Camera-type eye (tissue), 1 donor: Measurements from ENCODE around the gene FXYD4. TPM values are rescaled to one million over a fixed set of nuclear protein-coding genes. Genes with fewer than 3 reads are reported as not detected.

Experiments used
- total RNA-seq: library from RNA; depleted of rRNA; stranded (reverse); fragments of >200 nt; gene quantifications from one replicate; pipeline ENCODE4 v1.2.3, GENCODE V29; 2014

Gene FXYD4, protein sequence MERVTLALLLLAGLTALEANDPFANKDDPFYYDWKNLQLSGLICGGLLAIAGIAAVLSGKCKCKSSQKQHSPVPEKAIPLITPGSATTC
- not detected for total RNA-seq

DNA sequence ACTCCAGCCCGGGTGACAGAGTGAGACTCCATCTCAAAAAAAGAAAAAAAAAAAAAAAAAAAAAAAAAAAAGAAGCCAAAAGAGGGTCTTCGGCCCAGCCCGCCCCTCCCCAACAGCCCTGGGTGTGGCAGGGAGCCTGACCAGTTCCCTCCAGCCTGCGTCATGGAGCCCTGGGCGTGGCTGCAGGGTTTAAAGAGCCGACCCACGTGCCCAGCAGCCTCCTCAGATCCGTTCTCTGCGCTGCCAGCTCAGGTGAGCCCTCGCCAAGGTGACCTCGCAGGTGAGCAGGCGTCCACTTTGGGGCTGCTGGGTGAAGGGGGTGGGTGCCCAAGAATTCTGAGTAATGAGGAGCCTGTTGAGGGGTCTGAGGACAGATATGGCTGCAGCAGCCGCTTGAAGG lies at the start of gene FXYD4:
Gene FXYD4, plus strand, starts transcription at position 219 of the 400 bp plus-strand sequence. CDS start 2,111 bp downstream, outside the sequence.

DNA sequence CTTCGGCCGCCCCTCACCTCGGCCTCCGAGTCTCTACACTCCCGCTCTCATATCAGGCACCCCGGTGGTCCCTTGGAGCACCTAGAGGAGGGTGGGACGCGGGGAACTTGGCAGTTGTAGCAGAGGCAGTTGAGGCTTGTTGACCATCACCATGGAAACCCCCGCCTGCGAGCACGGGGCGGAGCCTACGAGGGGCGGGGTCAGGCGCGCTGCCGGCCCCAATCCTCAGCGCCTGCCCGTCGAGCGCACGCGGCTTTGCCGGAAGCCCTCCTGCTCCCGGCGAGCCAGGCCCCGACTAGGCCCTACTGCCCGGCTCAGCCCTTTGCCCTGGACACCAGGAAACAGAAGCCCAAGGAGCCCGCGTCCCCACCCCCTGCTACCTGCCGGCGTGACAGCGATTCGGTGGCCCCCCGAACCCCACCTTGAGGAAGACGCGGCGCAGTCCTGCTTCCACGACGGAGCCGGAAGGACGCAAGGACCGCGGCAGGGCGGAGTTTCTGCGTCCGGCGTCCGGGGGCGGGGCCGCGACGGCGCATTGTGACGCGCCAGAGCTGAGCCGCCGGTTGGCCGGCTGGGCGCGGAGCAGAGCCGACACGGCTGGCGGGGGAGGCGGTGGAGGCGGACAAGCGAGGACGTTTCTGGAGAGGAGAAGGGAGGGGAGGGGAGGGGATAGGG lies 37.4 kb downstream of the FXYD4 start, which contains the start of gene HNRNPF:
Gene HNRNPF, minus strand, starts transcription at position 477 of the 675 bp plus-strand sequence. CDS start 21,302 bp downstream, outside the sequence.

Other genes with a start within 250 kb of the FXYD4 start
- gene CSGALNACT2, start 233.2 kb upstream of the FXYD4 start, total RNA-seq = 40.5 TPM
- 1.6 TPM for gene RASGEF1A, start 104.6 kb upstream of the FXYD4 start, total RNA-seq
- 171 TPM for gene HNRNPF, start 37.5 kb downstream of the FXYD4 start, total RNA-seq
- gene ZNF487, start 65.5 kb downstream of the FXYD4 start, total RNA-seq = 19.3 TPM
- gene ZNF239, start 203.0 kb downstream of the FXYD4 start, total RNA-seq = 11.5 TPM
- 6.7 TPM for gene ZNF485, start 234.8 kb downstream of the FXYD4 start, total RNA-seq